Measurements from ENCODE around the gene VSX2. TPM values are rescaled to one million over a fixed set of nuclear protein-coding genes. Genes with fewer than 3 reads are reported as not detected.

The VSX2 gene
- total and polyA plus RNA-seq, 2 experiments from 2014 or later: 0.49 to 0.52 TPM

DNA sequence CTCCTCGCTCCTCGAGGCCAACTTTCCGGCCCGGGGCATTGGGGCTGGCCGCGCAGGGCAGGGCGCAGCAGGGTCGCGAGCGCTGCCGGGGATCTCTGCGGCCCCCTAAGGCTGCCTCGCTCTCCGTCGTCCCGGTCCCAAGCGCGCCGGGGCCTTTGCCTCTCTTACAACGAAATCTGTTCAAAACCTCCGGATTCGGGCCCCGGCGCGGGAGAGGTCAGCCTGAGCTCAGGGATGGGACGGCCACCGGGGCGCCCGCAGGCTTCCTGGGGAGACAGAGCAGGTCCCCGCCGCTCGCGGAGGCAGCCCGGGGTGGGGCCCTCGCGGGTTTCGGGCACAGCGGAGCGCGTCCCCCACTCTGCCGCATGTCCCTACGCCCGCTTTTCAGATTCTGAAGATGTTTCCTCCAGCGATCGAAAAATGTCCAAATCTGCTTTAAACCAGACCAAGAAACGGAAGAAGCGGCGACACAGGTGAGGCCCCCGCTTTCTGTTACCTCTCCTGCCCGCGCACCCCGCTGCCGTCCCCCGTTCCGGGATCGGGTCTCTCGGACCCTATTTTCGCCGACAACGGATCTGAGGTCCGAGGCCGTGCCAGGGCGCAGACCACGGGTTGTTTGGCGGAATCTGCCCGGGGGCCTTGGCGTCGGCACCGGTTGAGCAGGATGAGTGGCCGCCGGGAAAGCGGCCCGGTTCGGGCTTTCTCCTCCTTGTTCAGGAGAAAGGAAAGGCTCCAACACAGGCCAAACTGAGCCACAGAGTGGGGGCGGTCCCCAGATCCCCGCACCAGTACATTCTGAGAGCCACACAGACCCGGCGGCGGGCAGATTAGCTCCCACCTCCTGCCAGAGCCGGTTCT lies 1.8 kb downstream of the VSX2 start:
- Histone ChIP-seq H4K20me1 (replicated peaks; ENCODE audit: insufficient read depth) (0 out of 2 replicates have a peak, but pooled peaks cover 8% of the 10 kb centered on the region), H3F3A (replicated peaks; ENCODE audit: low read depth) (peaks cover 17% of the 10 kb centered on the region; the same call in 1 of the 2 replicates), H3K79me2 (replicated peaks; ENCODE audit: insufficient read depth) (no peaks in the 10 kb centered on the region), H3K4me3 (peak overlapping the region; percentile 69), H3K27ac (ENCODE audit: low read depth) (no peak overlapping the region), H3K9me2 (ENCODE audit: insufficient read depth) (no peaks in the 10 kb centered on the region), H3K4me1 (ENCODE audit: insufficient read depth) (peaks cover 39% of the 10 kb centered on the region), H3K36me3 (ENCODE audit: insufficient read depth) (no peaks in the 10 kb centered on the region), H2AFZ (peak overlapping the region; percentile 95), H3K4me2 (peak overlapping the region; percentile 91), H3K27me3 (ENCODE audit: insufficient read depth) (peaks cover 87% of the 10 kb centered on the region)
- Mint-ChIP-seq H3K9me3 (peaks cover 8% of the 10 kb centered on the region), H3K36me3 (ENCODE audit: low read depth) (peaks cover 2% of the 10 kb centered on the region; the same call in 1 of the 3 replicates), H3K27ac (no peak overlapping the region), H3K4me3 (peak overlapping the region; percentile 69), H3K27me3 (ENCODE audit: insufficient read depth, low read depth, poor library complexity) (peaks cover 87% of the 10 kb centered on the region), H3K4me1 (peaks cover 45% of the 10 kb centered on the region)
- DNase-seq (ENCODE audit: low spot score): peak; percentile 57
- peak; percentile 27 for ATAC-seq
- TF ChIP-seq NANOG (IDR thresholded peaks at IDR 0.05; ENCODE audit: borderline replicate concordance) (no peak), EZH2phosphoT487 (IDR thresholded peaks at IDR 0.05; ENCODE audit: unreplicated experiment) (peak; percentile 99), POLR2AphosphoS5 (IDR thresholded peaks at IDR 0.05; ENCODE audit: low read depth) (no peak), EZH2 (IDR thresholded peaks at IDR 0.05; ENCODE audit: low read depth, unreplicated experiment) (peak; percentile 88)

- H3K27ac Mint-ChIP-seq: no peak overlapping the region
- Histone ChIP-seq H3K27me3 (ENCODE audit: insufficient read depth) (peaks cover 87% of the 10 kb centered on the region), H3K27ac (ENCODE audit: low read depth) (no peak overlapping the region), H3F3A (replicated peaks; ENCODE audit: low read depth) (peaks cover 17% of the 10 kb centered on the region; the same call in 1 of the 2 replicates), H3K4me2 (peak overlapping the region; percentile 91), H3K79me2 (replicated peaks; ENCODE audit: insufficient read depth) (no peaks in the 10 kb centered on the region), H2AFZ (peak overlapping the region; percentile 95), H3K36me3 (ENCODE audit: insufficient read depth) (no peaks in the 10 kb centered on the region), H3K4me3 (peak overlapping the region; percentile 69), H3K9me2 (ENCODE audit: insufficient read depth) (no peaks in the 10 kb centered on the region), H3K4me1 (ENCODE audit: insufficient read depth) (peaks cover 45% of the 10 kb centered on the region), H4K20me1 (replicated peaks; ENCODE audit: insufficient read depth) (0 out of 2 replicates have a peak, but pooled peaks cover 8% of the 10 kb centered on the region)
- ATAC-seq: no peak
- peaks cover 2% of the 10 kb centered on the region; the same call in 1 of the 3 replicates for H3K36me3 Mint-ChIP-seq (ENCODE audit: low read depth)
- H3K4me3 Mint-ChIP-seq: peak overlapping the region; percentile 69
- H3K9me3 Mint-ChIP-seq: peaks cover 8% of the 10 kb centered on the region
- DNase-seq (ENCODE audit: low spot score): no peak
- peaks cover 92% of the 10 kb centered on the region for H3K27me3 Mint-ChIP-seq (ENCODE audit: insufficient read depth, low read depth, poor library complexity)
- peaks cover 51% of the 10 kb centered on the region for H3K4me1 Mint-ChIP-seq
- TF ChIP-seq, protein P1, sequence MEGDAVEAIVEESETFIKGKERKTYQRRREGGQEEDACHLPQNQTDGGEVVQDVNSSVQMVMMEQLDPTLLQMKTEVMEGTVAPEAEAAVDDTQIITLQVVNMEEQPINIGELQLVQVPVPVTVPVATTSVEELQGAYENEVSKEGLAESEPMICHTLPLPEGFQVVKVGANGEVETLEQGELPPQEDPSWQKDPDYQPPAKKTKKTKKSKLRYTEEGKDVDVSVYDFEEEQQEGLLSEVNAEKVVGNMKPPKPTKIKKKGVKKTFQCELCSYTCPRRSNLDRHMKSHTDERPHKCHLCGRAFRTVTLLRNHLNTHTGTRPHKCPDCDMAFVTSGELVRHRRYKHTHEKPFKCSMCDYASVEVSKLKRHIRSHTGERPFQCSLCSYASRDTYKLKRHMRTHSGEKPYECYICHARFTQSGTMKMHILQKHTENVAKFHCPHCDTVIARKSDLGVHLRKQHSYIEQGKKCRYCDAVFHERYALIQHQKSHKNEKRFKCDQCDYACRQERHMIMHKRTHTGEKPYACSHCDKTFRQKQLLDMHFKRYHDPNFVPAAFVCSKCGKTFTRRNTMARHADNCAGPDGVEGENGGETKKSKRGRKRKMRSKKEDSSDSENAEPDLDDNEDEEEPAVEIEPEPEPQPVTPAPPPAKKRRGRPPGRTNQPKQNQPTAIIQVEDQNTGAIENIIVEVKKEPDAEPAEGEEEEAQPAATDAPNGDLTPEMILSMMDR (conservative IDR thresholded peaks at IDR 0.05; ENCODE audit: low read depth in 2 of 2): no peak
- TF ChIP-seq ETS1 (IDR thresholded peaks at IDR 0.05): no peak
- no peak for TF ChIP-seq STAT1 (IDR thresholded peaks at IDR 0.05; ENCODE audit: unreplicated experiment)
- no peak for TF ChIP-seq CREB1 (CRISPR knock-in tag; IDR thresholded peaks at IDR 0.05; ENCODE audit: low read depth)
- TF ChIP-seq ZNF331 (CRISPR knock-in tag; IDR thresholded peaks at IDR 0.05; ENCODE audit: low read depth): no peak
- TF ChIP-seq NANOG (IDR thresholded peaks at IDR 0.05; ENCODE audit: borderline replicate concordance): no peak
- TF ChIP-seq POLR2AphosphoS5 (IDR thresholded peaks at IDR 0.05; ENCODE audit: low read depth): no peak
- TF ChIP-seq EZH2 (IDR thresholded peaks at IDR 0.05; ENCODE audit: low read depth, unreplicated experiment): peak; percentile 97
- peak; percentile 23 for TF ChIP-seq EZH2phosphoT487 (IDR thresholded peaks at IDR 0.05; ENCODE audit: unreplicated experiment)
- TF ChIP-seq ZNF114 (CRISPR knock-in tag; IDR thresholded peaks at IDR 0.05): no peak
- TF ChIP-seq ZNF462 (CRISPR knock-in tag; IDR thresholded peaks at IDR 0.05): no peak
These were observed 2.4 kb downstream of the VSX2 start for GRCh38 chr14:74241652-74242017.
